Smooth muscle cell (in vitro differentiated cells): ENCODE measurements around the gene C8G. TPM values are rescaled to one million over a fixed set of nuclear protein-coding genes. Genes with fewer than 3 reads are reported as not detected.

Experiments
- DNase-seq: peaks from one replicate; lab custom pipeline; 2025; ENCODE audit not compliant: unreplicated experiment; lab: John Stamatoyannopoulos, UW
- H2AFZ ChIP-seq: fragments of 200-600 bp; sonication (generic); 2 replicates; pipeline ENCODE4 v1.6.0; 2016; ENCODE audit warnings: antibody characterized with exemption, low read depth, mild to moderate bottlenecking
- H3F3A ChIP-seq: fragments of 200-600 bp; sonication (generic); 2 replicates; pipeline ENCODE4 v1.6.0; 2017; ENCODE audit warnings: antibody characterized with exemption, low read depth
- H3K27ac ChIP-seq: fragments of 200-600 bp; sonication (generic); 2 replicates; pipeline ENCODE4 v1.5.1; 2016; ENCODE audit warnings: low read depth, mild to moderate bottlenecking
- H3K27me3 ChIP-seq: fragments of 200-600 bp; sonication (generic); 2 replicates; pipeline ENCODE4 v1.6.1; 2016; ENCODE audit warnings: low read depth, mild to moderate bottlenecking
- H3K36me3 ChIP-seq: fragments of 200-600 bp; sonication (generic); 2 replicates; pipeline ENCODE4 v1.5.1; 2016; ENCODE audit warnings: low read depth
- H3K4me1 ChIP-seq: fragments of 200-600 bp; sonication (generic); 2 replicates; pipeline ENCODE4 v1.5.1; 2016; ENCODE audit warnings: low read depth
- H3K4me2 ChIP-seq: fragments of 200-600 bp; sonication (generic); 2 replicates; pipeline ENCODE4 v1.6.0; 2016; ENCODE audit warnings: mild to moderate bottlenecking
- H3K4me3 ChIP-seq: fragments of 200-600 bp; sonication (generic); 2 replicates; pipeline ENCODE4 v1.5.1; 2016; ENCODE audit warnings: mild to moderate bottlenecking
- H3K79me2 ChIP-seq: fragments of 200-600 bp; sonication (generic); 2 replicates; pipeline ENCODE4 v1.6.0; 2016; ENCODE audit warnings: low read depth, mild to moderate bottlenecking
- H3K9ac ChIP-seq: fragments of 200-600 bp; sonication (generic); 2 replicates; pipeline ENCODE4 v1.6.0; 2016; ENCODE audit warnings: low read depth
- H3K9me3 ChIP-seq: fragments of 200-600 bp; sonication (generic); replicated peaks from 2 replicates; pipeline ENCODE4 v1.5.1; 2016; ENCODE audit warnings: low read depth
- H4K20me1 ChIP-seq: fragments of 200-600 bp; sonication (generic); 2 replicates; pipeline ENCODE4 v1.6.0; 2016; ENCODE audit warnings: low read depth
- CTCF ChIP-seq: fragments of 200-600 bp; sonication (generic); IDR thresholded peaks from 2 replicates; pipeline ENCODE4 v1.5.1; 2017; ENCODE audit warnings: borderline replicate concordance, mild to moderate bottlenecking, antibody characterized with exemption; ENCODE audit not compliant: insufficient read depth, poor library complexity, severe bottlenecking
- WGBS: methylation state at CpG from one replicate; pipeline ENCODE4 v1.1.7; 2016; ENCODE audit warnings: low lambda C conversion rate; 5-methylcytosine and 5-hydroxymethylcytosine counted together
- polyA plus RNA-seq: library from polyadenylated mRNA; unstranded; fragments of >200 nt; fragmentation: Nextera tagmentation; extraction: Ambion mirVana; gene quantifications from 2 replicates; pipeline ENCODE4 v1.2.1, GENCODE V29; 2016
- total RNA-seq: library from RNA; depleted of rRNA; stranded (reverse); fragments of >200 nt; gene quantifications from 2 replicates; pipeline ENCODE4 v1.2.3, GENCODE V29; 2014

The C8G gene
- total and polyA plus RNA-seq, 2 experiments from 2014 or later: 1.4 TPM; not detected in 1

GRCh38 chr9:136940526-136941230, 4.4 kb upstream of the C8G start:
- H3K79me2 ChIP-seq: peaks cover 21% of the 10 kb centered on the region

GRCh38 chr9:136941231-136942111, 3.6 kb upstream of the C8G start:
- DNase-seq: no peak
- no peak for TF ChIP-seq CTCF
- no peaks in the 10 kb centered on the region for H3K36me3 ChIP-seq
- no peaks in the 10 kb centered on the region for H3K27me3 ChIP-seq
- no peak overlapping the region for H3K9ac ChIP-seq
- peaks cover 21% of the 10 kb centered on the region for H3K79me2 ChIP-seq
- peaks cover 19% of the 10 kb centered on the region for H4K20me1 ChIP-seq
- no peak overlapping the region for H2AFZ ChIP-seq
- H3K4me3 ChIP-seq: no peak overlapping the region
- WGBS: 98% methylated on average over 50 of the region's 55 CpGs
- H3K27ac ChIP-seq: no peak overlapping the region
- H3F3A ChIP-seq: no peaks in the 10 kb centered on the region
- H3K9me3 ChIP-seq: no peaks in the 10 kb centered on the region
- H3K4me2 ChIP-seq: no peak overlapping the region
- H3K4me1 ChIP-seq: no peaks in the 10 kb centered on the region

More at GRCh38 chr9:136940526-136941230, 4.4 kb upstream of the C8G start:
- Histone ChIP-seq H3K36me3 (no peaks in the 10 kb centered on the region), H3K4me2 (no peak overlapping the region), H3K27ac (no peak overlapping the region), H3K9ac (no peak overlapping the region), H3F3A (no peaks in the 10 kb centered on the region), H3K4me1 (no peaks in the 10 kb centered on the region), H3K27me3 (no peaks in the 10 kb centered on the region), H4K20me1 (peaks cover 19% of the 10 kb centered on the region), H2AFZ (no peak overlapping the region), H3K9me3 (no peaks in the 10 kb centered on the region), H3K4me3 (no peak overlapping the region)
- 97% methylated on average over 42 of the region's 42 CpGs for WGBS
- DNase-seq: no peak
- no peak for TF ChIP-seq CTCF

GRCh38 chr9:136942112-136942880, 2.7 kb upstream of the C8G start:
- Histone ChIP-seq H3K4me3 (no peak overlapping the region), H4K20me1 (peaks cover 19% of the 10 kb centered on the region), H2AFZ (no peak overlapping the region), H3K79me2 (peaks cover 21% of the 10 kb centered on the region), H3K9ac (no peak overlapping the region), H3K36me3 (no peaks in the 10 kb centered on the region), H3F3A (no peaks in the 10 kb centered on the region), H3K4me1 (no peaks in the 10 kb centered on the region), H3K27ac (no peak overlapping the region), H3K27me3 (no peaks in the 10 kb centered on the region), H3K9me3 (no peaks in the 10 kb centered on the region), H3K4me2 (no peak overlapping the region)
- TF ChIP-seq CTCF: no peak
- WGBS: 94% methylated on average over 50 of the region's 60 CpGs
- DNase-seq: no peak
